SK-N-SH (cell line): ENCODE data around the gene CELF5.

ENCODE experiments used
- CHD2 ChIP-seq: fragments of 150-350 bp; IDR thresholded peaks from 2 replicates; pipeline ENCODE4 v1.6.1; 2018; ENCODE audit warnings: low read length; ENCODE audit not compliant: partially characterized antibody
- CTCF ChIP-seq: fragments of 200-600 bp; sonication (generic); IDR thresholded peaks from 2 replicates; pipeline ENCODE4 v1.6.1; 2017; ENCODE audit warnings: antibody characterized with exemption, mild to moderate bottlenecking, moderate library complexity
- JUND ChIP-seq: IDR thresholded peaks from 2 replicates; pipeline ENCODE4 v1.4.0; 2012
- MAX ChIP-seq: IDR thresholded peaks from 2 replicates; pipeline ENCODE4 v1.4.0; 2012; ENCODE audit warnings: low read depth
- MXI1 ChIP-seq: IDR thresholded peaks from 2 replicates; pipeline ENCODE4 v1.6.1; 2012; ENCODE audit warnings: mild to moderate bottlenecking, low read depth, low read length, improper control_type of control experiment
- POLR2AphosphoS5 ChIP-seq: IDR thresholded peaks from 2 replicates; pipeline ENCODE4 v1.6.1; 2012; ENCODE audit warnings: low read depth, low read length
- RFX5 ChIP-seq: IDR thresholded peaks from 2 replicates; pipeline ENCODE4 v1.6.1; 2012; ENCODE audit warnings: mild to moderate bottlenecking, improper control_type of control experiment, low read length
- SIN3A ChIP-seq: IDR thresholded peaks from 2 replicates; pipeline ENCODE4 v1.6.1; 2012; ENCODE audit warnings: low read depth, mild to moderate bottlenecking, low read length, moderate library complexity, borderline replicate concordance
- SMC3 ChIP-seq: IDR thresholded peaks from 2 replicates; pipeline ENCODE4 v1.6.1; 2012; ENCODE audit warnings: low read depth, low read length, improper control_type of control experiment
- USF1 ChIP-seq: IDR thresholded peaks from 2 replicates; pipeline ENCODE4 v1.4.0; 2012; ENCODE audit warnings: low read depth, borderline replicate concordance
- YY1 ChIP-seq: IDR thresholded peaks from 2 replicates; pipeline ENCODE4 v1.4.0; 2012; ENCODE audit warnings: low read depth, mild to moderate bottlenecking
- ZBTB33 ChIP-seq: IDR thresholded peaks from 2 replicates; pipeline ENCODE4 v1.4.0; 2012; ENCODE audit warnings: low read depth, borderline replicate concordance

GRCh38 chr19:3248728-3249326 lies 24.4 kb downstream of the CELF5 start:
- no peak for TF ChIP-seq CTCF
- no peak for TF ChIP-seq SIN3A
- TF ChIP-seq MAX: no peak
- no peak for TF ChIP-seq CHD2
- TF ChIP-seq USF1: no peak
- TF ChIP-seq YY1: no peak
- no peak for TF ChIP-seq ZBTB33
- TF ChIP-seq JUND: no peak
- no peak for TF ChIP-seq POLR2AphosphoS5
- no peak for TF ChIP-seq RFX5
- no peak for TF ChIP-seq MXI1
- TF ChIP-seq SMC3: no peak
